ENCODE results near the gene MAMLD1.

The MAMLD1 gene

GRCh38 chrX:150450519-150451177 lies 87.5 kb downstream of the MAMLD1 start:
- H2BK12ac ChIP-seq (ENCODE audit: low read length in 2 of 2), result no peak overlapping the region
- no peaks in the 10 kb centered on the region for H3K36me3 ChIP-seq (ENCODE audit: control insufficient read depth in 1 of 2, insufficient read depth in 2 of 2, low read depth in 1 of 2, low read length in 2 of 2)
- peaks cover 8% of the 10 kb centered on the region for H3K79me1 ChIP-seq (replicated peaks; ENCODE audit: low read length, poor library complexity, severe bottlenecking)
- no peak overlapping the region for H3K4me3 ChIP-seq (ENCODE audit: insufficient read depth in 1 of 2, low read depth in 1 of 2, low read length in 2 of 2)
- H3K27ac ChIP-seq (ENCODE audit: low read length, poor library complexity, severe bottlenecking), result no peak overlapping the region
- H3K4me2 ChIP-seq (ENCODE audit: low read length, poor library complexity, severe bottlenecking), result no peak overlapping the region
- no peak overlapping the region for H4K8ac ChIP-seq (ENCODE audit: low read length)
- H3K27me3 ChIP-seq (ENCODE audit: control insufficient read depth in 1 of 2, insufficient read depth in 1 of 2, low read length in 2 of 2), result peaks cover 0 to 6% of the 10 kb centered on the region in 2 experiments
- no peak overlapping the region for H2AK5ac ChIP-seq (ENCODE audit: low read length, severe bottlenecking)
- H3K4ac ChIP-seq (ENCODE audit: low read depth in 1 of 2, low read length in 2 of 2), result no peak overlapping the region
- H2AFZ ChIP-seq (ENCODE audit: low read depth, low read length), result peak overlapping the region; percentile 27
- H2BK5ac ChIP-seq (ENCODE audit: low read depth, low read length, poor library complexity, severe bottlenecking), result no peak overlapping the region
- H2BK120ac ChIP-seq (ENCODE audit: low read depth, low read length), result no peak overlapping the region
- no peak overlapping the region for H3K23ac ChIP-seq (ENCODE audit: low read length in 2 of 2)
- no peak overlapping the region for H3K18ac ChIP-seq (ENCODE audit: low read depth in 1 of 2, low read length in 2 of 2)
- H3K4me1 ChIP-seq (ENCODE audit: control insufficient read depth, insufficient read depth, low read depth, low read length), result no peaks in the 10 kb centered on the region
- no peak overlapping the region for H4K91ac ChIP-seq (ENCODE audit: low read length)
- H2BK15ac ChIP-seq (ENCODE audit: low read depth, poor library complexity, severe bottlenecking), result no peak overlapping the region
- 100% methylated on average over 4 of the region's 5 CpGs for WGBS
- no peak for DNase-seq
- H3K14ac ChIP-seq (ENCODE audit: low read length in 2 of 2), result no peak overlapping the region
- H3K9ac ChIP-seq (ENCODE audit: low read length), result no peak overlapping the region
- H3K9me3 ChIP-seq (ENCODE audit: control insufficient read depth, low read length), result no peaks in the 10 kb centered on the region

- Histone ChIP-seq H3K36me3 (ENCODE audit: control insufficient read depth in 1 of 2, insufficient read depth in 2 of 2, low read depth in 1 of 2, low read length in 2 of 2) (no peaks in the 10 kb centered on the region), H3K14ac (ENCODE audit: low read length in 2 of 2) (no peak overlapping the region), H2BK5ac (ENCODE audit: low read depth, low read length, poor library complexity, severe bottlenecking) (no peak overlapping the region), H4K8ac (ENCODE audit: low read length) (no peak overlapping the region), H2BK12ac (ENCODE audit: low read length in 2 of 2) (no peak overlapping the region), H3K9ac (ENCODE audit: low read length) (no peak overlapping the region), H2BK15ac (ENCODE audit: low read depth, poor library complexity, severe bottlenecking) (no peak overlapping the region), H3K79me1 (replicated peaks; ENCODE audit: low read length, poor library complexity, severe bottlenecking) (peaks cover 8% of the 10 kb centered on the region), H3K18ac (ENCODE audit: low read depth in 1 of 2, low read length in 2 of 2) (no peak overlapping the region), H3K27ac (ENCODE audit: low read length, poor library complexity, severe bottlenecking) (no peak overlapping the region), H3K9me3 (ENCODE audit: control insufficient read depth, low read length) (no peaks in the 10 kb centered on the region), H3K4me1 (ENCODE audit: control insufficient read depth, insufficient read depth, low read depth, low read length) (peaks cover 3% of the 10 kb centered on the region), H3K4me2 (ENCODE audit: low read length, poor library complexity, severe bottlenecking) (no peak overlapping the region), H2AK5ac (ENCODE audit: low read length, severe bottlenecking) (no peak overlapping the region), H3K27me3 (ENCODE audit: control insufficient read depth in 1 of 2, insufficient read depth in 1 of 2, low read length in 2 of 2) (peaks cover 0 to 6% of the 10 kb centered on the region in 2 experiments), H3K23ac (ENCODE audit: low read length in 2 of 2) (no peak overlapping the region), H4K91ac (ENCODE audit: low read length) (no peak overlapping the region), H2BK120ac (ENCODE audit: low read depth, low read length) (no peak overlapping the region), H3K4me3 (ENCODE audit: insufficient read depth in 1 of 2, low read depth in 1 of 2, low read length in 2 of 2) (no peak overlapping the region), H2AFZ (ENCODE audit: low read depth, low read length) (no peak overlapping the region), H3K4ac (ENCODE audit: low read depth in 1 of 2, low read length in 2 of 2) (no peak overlapping the region)
- 96% methylated on average over 3 of the region's 3 CpGs for WGBS
- DNase-seq, result no peak
Measured at GRCh38 chrX:150451953-150452352, 88.8 kb downstream of the MAMLD1 start.

- Histone ChIP-seq H3K18ac (ENCODE audit: low read depth in 1 of 2, low read length in 2 of 2) (no peak overlapping the region), H2BK12ac (ENCODE audit: low read length in 2 of 2) (no peak overlapping the region), H2BK5ac (ENCODE audit: low read depth, low read length, poor library complexity, severe bottlenecking) (no peak overlapping the region), H2AFZ (ENCODE audit: low read depth, low read length) (no peak overlapping the region), H3K9me3 (ENCODE audit: control insufficient read depth, low read length) (no peaks in the 10 kb centered on the region), H3K79me1 (replicated peaks; ENCODE audit: low read length, poor library complexity, severe bottlenecking) (peaks cover 5% of the 10 kb centered on the region), H3K14ac (ENCODE audit: low read length in 2 of 2) (no peak overlapping the region), H3K4me3 (ENCODE audit: insufficient read depth in 1 of 2, low read depth in 1 of 2, low read length in 2 of 2) (no peak overlapping the region), H2AK5ac (ENCODE audit: low read length, severe bottlenecking) (no peak overlapping the region), H3K27ac (ENCODE audit: low read length, poor library complexity, severe bottlenecking) (no peak overlapping the region), H3K4ac (ENCODE audit: low read depth in 1 of 2, low read length in 2 of 2) (no peak overlapping the region), H3K4me1 (ENCODE audit: control insufficient read depth, insufficient read depth, low read depth, low read length) (peaks cover 3% of the 10 kb centered on the region), H3K23ac (ENCODE audit: low read length in 2 of 2) (no peak overlapping the region), H3K4me2 (ENCODE audit: low read length, poor library complexity, severe bottlenecking) (no peak overlapping the region), H2BK15ac (ENCODE audit: low read depth, poor library complexity, severe bottlenecking) (no peak overlapping the region), H4K8ac (ENCODE audit: low read length) (no peak overlapping the region), H2BK120ac (ENCODE audit: low read depth, low read length) (no peak overlapping the region), H3K9ac (ENCODE audit: low read length) (no peak overlapping the region), H3K27me3 (ENCODE audit: control insufficient read depth in 1 of 2, insufficient read depth in 1 of 2, low read length in 2 of 2) (peaks cover 0 to 8% of the 10 kb centered on the region in 2 experiments), H4K91ac (ENCODE audit: low read length) (no peak overlapping the region), H3K36me3 (ENCODE audit: control insufficient read depth in 1 of 2, insufficient read depth in 2 of 2, low read depth in 1 of 2, low read length in 2 of 2) (no peaks in the 10 kb centered on the region)
- no peak for DNase-seq
Measured at GRCh38 chrX:150454083-150454482, 91.0 kb downstream of the MAMLD1 start.

- no peak overlapping the region for H2BK15ac ChIP-seq (ENCODE audit: low read depth, poor library complexity, severe bottlenecking)
- H3K23ac ChIP-seq (ENCODE audit: low read length in 2 of 2), result no peak overlapping the region
- H2BK5ac ChIP-seq (ENCODE audit: low read depth, low read length, poor library complexity, severe bottlenecking), result no peak overlapping the region
- H3K14ac ChIP-seq (ENCODE audit: low read length in 2 of 2), result no peak overlapping the region
- H2BK120ac ChIP-seq (ENCODE audit: low read depth, low read length), result no peak overlapping the region
- peaks cover 3% of the 10 kb centered on the region for H3K4me1 ChIP-seq (ENCODE audit: control insufficient read depth, insufficient read depth, low read depth, low read length)
- no peak for DNase-seq
- peaks cover 3% of the 10 kb centered on the region for H3K79me1 ChIP-seq (replicated peaks; ENCODE audit: low read length, poor library complexity, severe bottlenecking)
- no peak overlapping the region for H3K4ac ChIP-seq (ENCODE audit: low read depth in 1 of 2, low read length in 2 of 2)
- no peak overlapping the region for H4K8ac ChIP-seq (ENCODE audit: low read length)
- H2AK5ac ChIP-seq (ENCODE audit: low read length, severe bottlenecking), result no peak overlapping the region
- no peak overlapping the region for H4K91ac ChIP-seq (ENCODE audit: low read length)
- H3K27me3 ChIP-seq (ENCODE audit: control insufficient read depth in 1 of 2, insufficient read depth in 1 of 2, low read length in 2 of 2), result peaks cover 0 to 8% of the 10 kb centered on the region in 2 experiments
- H3K36me3 ChIP-seq (ENCODE audit: control insufficient read depth in 1 of 2, insufficient read depth in 2 of 2, low read depth in 1 of 2, low read length in 2 of 2), result no peaks in the 10 kb centered on the region
- WGBS, result 94% methylated on average over 4 of the region's 5 CpGs
- no peak overlapping the region for H3K18ac ChIP-seq (ENCODE audit: low read depth in 1 of 2, low read length in 2 of 2)
- no peak overlapping the region for H3K4me2 ChIP-seq (ENCODE audit: low read length, poor library complexity, severe bottlenecking)
- H3K27ac ChIP-seq (ENCODE audit: low read length, poor library complexity, severe bottlenecking), result no peak overlapping the region
- no peak overlapping the region for H2AFZ ChIP-seq (ENCODE audit: low read depth, low read length)
- H3K4me3 ChIP-seq (ENCODE audit: insufficient read depth in 1 of 2, low read depth in 1 of 2, low read length in 2 of 2), result no peak overlapping the region
- H3K9me3 ChIP-seq (ENCODE audit: control insufficient read depth, low read length), result no peaks in the 10 kb centered on the region
- no peak overlapping the region for H3K9ac ChIP-seq (ENCODE audit: low read length)
- H2BK12ac ChIP-seq (ENCODE audit: low read length in 2 of 2), result no peak overlapping the region
Measured at GRCh38 chrX:150454508-150455214, 91.5 kb downstream of the MAMLD1 start.
